KMS-11 (cell line): ENCODE results near the gene BPI.

Experiments
- H2AFZ ChIP-seq: fragments of 200-600 bp; sonication (generic); 2 replicates; pipeline ENCODE4 v1.6.1; 2016; ENCODE audit warnings: antibody characterized with exemption, mixed run types, low read depth
- H3K27ac ChIP-seq: fragments of 200-600 bp; sonication (generic); 2 replicates; pipeline ENCODE4 v1.6.1; 2016; ENCODE audit warnings: mild to moderate bottlenecking, mixed run types
- H3K27me3 ChIP-seq: fragments of 200-600 bp; sonication (generic); 2 replicates; pipeline ENCODE4 v1.6.1; 2017; ENCODE audit warnings: mild to moderate bottlenecking, low read depth, mixed run types, moderate library complexity; ENCODE audit not compliant: insufficient read depth
- H3K36me3 ChIP-seq: fragments of 200-600 bp; sonication (generic); 2 replicates; pipeline ENCODE4 v1.6.1; 2017; ENCODE audit warnings: mild to moderate bottlenecking, mixed run types; ENCODE audit not compliant: insufficient read depth
- H3K4me1 ChIP-seq: fragments of 200-600 bp; sonication (generic); 2 replicates; pipeline ENCODE4 v1.6.1; 2016; ENCODE audit warnings: mild to moderate bottlenecking, low read depth, mixed run types; ENCODE audit not compliant: poor library complexity, severe bottlenecking
- H3K4me2 ChIP-seq: fragments of 200-600 bp; sonication (generic); 2 replicates; pipeline ENCODE4 v1.7.0; 2016; ENCODE audit warnings: mild to moderate bottlenecking, mixed run types
- H3K4me3 ChIP-seq: fragments of 200-600 bp; sonication (generic); IDR thresholded peaks from 2 replicates; pipeline ENCODE4 v1.6.1; 2017; ENCODE audit warnings: low read depth, low read length, mixed read lengths; ENCODE audit not compliant: insufficient read depth
- H3K79me2 ChIP-seq: fragments of 200-600 bp; sonication (generic); 2 replicates; pipeline ENCODE4 v1.6.1; 2016; ENCODE audit warnings: low read depth, mixed run types; ENCODE audit not compliant: insufficient read depth
- H3K9ac ChIP-seq: fragments of 200-600 bp; sonication (generic); 2 replicates; pipeline ENCODE4 v1.6.1; 2016; ENCODE audit warnings: mild to moderate bottlenecking, mixed run types
- H4K20me1 ChIP-seq: fragments of 200-600 bp; sonication (generic); 2 replicates; pipeline ENCODE4 v1.6.1; 2016; ENCODE audit warnings: mild to moderate bottlenecking, mixed run types; ENCODE audit not compliant: insufficient read depth
- CTCF ChIP-seq: fragments of 200-600 bp; sonication (generic); conservative IDR thresholded peaks from 2 replicates; pipeline ENCODE4 v1.6.1; 2017; ENCODE audit warnings: low read depth, mild to moderate bottlenecking, antibody characterized with exemption, low read length, moderate library complexity, mixed read lengths

The BPI gene

GRCh38 chr20:38316341-38316740, 12.4 kb downstream of the BPI start:
- no peaks in the 10 kb centered on the region for H3K36me3 ChIP-seq
- no peak overlapping the region for H2AFZ ChIP-seq
- TF ChIP-seq CTCF, result no peak
- no peaks in the 10 kb centered on the region for H4K20me1 ChIP-seq
- H3K4me3 ChIP-seq, result no peak overlapping the region
- H3K9ac ChIP-seq, result no peak overlapping the region
- no peak overlapping the region for H3K4me2 ChIP-seq
- H3K4me1 ChIP-seq, result no peaks in the 10 kb centered on the region
- H3K79me2 ChIP-seq, result no peaks in the 10 kb centered on the region
- H3K27me3 ChIP-seq, result no peaks in the 10 kb centered on the region
- no peak overlapping the region for H3K27ac ChIP-seq

GRCh38 chr20:38317422-38317821, 13.5 kb downstream of the BPI start:
- no peaks in the 10 kb centered on the region for H3K4me1 ChIP-seq
- H3K27ac ChIP-seq, result no peak overlapping the region
- TF ChIP-seq CTCF, result no peak
- no peaks in the 10 kb centered on the region for H3K79me2 ChIP-seq
- no peaks in the 10 kb centered on the region for H3K36me3 ChIP-seq
- no peak overlapping the region for H2AFZ ChIP-seq
- H3K4me3 ChIP-seq, result no peak overlapping the region
- no peak overlapping the region for H3K9ac ChIP-seq
- H3K4me2 ChIP-seq, result no peak overlapping the region
- no peaks in the 10 kb centered on the region for H3K27me3 ChIP-seq
- H4K20me1 ChIP-seq, result no peaks in the 10 kb centered on the region

- Histone ChIP-seq H2AFZ (no peak overlapping the region), H3K27ac (no peak overlapping the region), H3K4me2 (no peak overlapping the region), H3K36me3 (no peaks in the 10 kb centered on the region), H3K79me2 (no peaks in the 10 kb centered on the region), H4K20me1 (no peaks in the 10 kb centered on the region), H3K4me3 (no peak overlapping the region), H3K9ac (no peak overlapping the region), H3K4me1 (peaks cover 7% of the 10 kb centered on the region), H3K27me3 (no peaks in the 10 kb centered on the region)
- TF ChIP-seq CTCF, result no peak
Measured at GRCh38 chr20:38320221-38320620, 16.3 kb downstream of the BPI start.

- Histone ChIP-seq H4K20me1 (no peaks in the 10 kb centered on the region), H3K4me1 (peaks cover 12% of the 10 kb centered on the region), H3K4me3 (no peak overlapping the region), H3K27ac (no peak overlapping the region), H3K79me2 (no peaks in the 10 kb centered on the region), H3K27me3 (no peaks in the 10 kb centered on the region), H3K9ac (no peak overlapping the region), H3K4me2 (no peak overlapping the region), H3K36me3 (no peaks in the 10 kb centered on the region), H2AFZ (no peak overlapping the region)
- TF ChIP-seq CTCF, result peak; percentile 37
Measured at GRCh38 chr20:38321959-38322598, 18.1 kb downstream of the BPI start.
